RWPE1 (cell line): Measurements from ENCODE around the gene LINGO3.

Source experiments
- CTCF ChIA-PET: fragments of 350-600 bp; sonication (Branson Sonifier 250); formaldehyde crosslinking; extraction: SDS; loops from one replicate; lab custom pipeline; 2021; lab: Yijun Ruan, JAX
- POLR2A ChIA-PET: fragments of 400-600 bp; formaldehyde crosslinking; extraction: SDS; loops from one replicate; lab custom pipeline; 2020; ENCODE audit warnings: antibody characterized with exemption; ENCODE audit not compliant: low non-redundant PET; lab: Yijun Ruan, JAX
- DNase-seq: peaks from one replicate; pipeline ENCODE4 v3.0.0; 2012; ENCODE audit warnings: low spot score
- H3K27ac ChIP-seq: fragments of 450-650 bp; 2 replicates; pipeline ENCODE4 v1.5.1; 2017
- CTCF ChIP-seq: fragments of 450-650 bp; conservative IDR thresholded peaks from 2 replicates; pipeline ENCODE4 v1.5.1; 2017; ENCODE audit warnings: low read depth, mild to moderate bottlenecking

Gene LINGO3

DNA sequence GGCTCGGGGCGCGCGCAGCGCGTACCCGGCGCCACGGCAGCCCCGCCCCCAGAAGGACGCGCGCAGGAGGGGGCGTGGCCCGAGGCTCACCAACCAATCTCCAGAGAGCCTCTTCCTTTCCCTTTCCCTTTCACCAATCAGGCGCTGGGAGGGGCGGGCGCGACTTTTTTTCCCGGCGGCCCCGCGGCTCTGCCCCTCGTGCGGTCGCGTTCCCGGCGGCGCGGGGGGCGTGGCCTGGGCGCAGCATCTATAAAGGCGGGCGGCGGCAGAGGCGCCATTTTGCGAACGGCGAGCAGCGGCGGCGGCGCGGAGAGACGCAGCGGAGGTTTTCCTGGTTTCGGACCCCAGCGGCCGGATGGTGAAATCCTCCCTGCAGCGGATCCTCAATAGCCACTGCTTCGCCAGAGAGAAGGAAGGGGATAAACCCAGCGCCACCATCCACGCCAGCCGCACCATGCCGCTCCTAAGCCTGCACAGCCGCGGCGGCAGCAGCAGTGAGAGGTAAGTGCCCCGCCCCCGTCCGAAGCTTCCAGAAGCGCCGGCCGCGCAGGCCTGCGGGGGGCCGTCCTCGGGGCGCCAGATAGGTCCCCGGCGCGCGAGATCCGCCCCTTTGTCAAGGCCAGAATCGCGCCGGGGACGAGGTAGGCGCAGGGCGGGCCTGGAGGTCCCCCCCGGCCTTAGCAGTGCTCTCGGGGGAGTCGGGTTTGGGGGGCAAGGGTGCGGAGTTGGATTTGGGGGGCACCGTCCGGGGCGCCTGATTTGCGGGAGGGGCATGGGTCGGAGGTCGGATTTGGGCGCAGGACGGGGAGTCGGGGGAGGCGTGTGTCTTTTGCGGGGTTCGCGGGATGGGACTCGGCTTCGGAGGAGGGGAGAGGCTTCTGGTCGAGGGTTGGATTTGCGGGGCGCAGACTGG is 38.5 kb downstream of the LINGO3 start:
- ChIA-PET CTCF (no interaction called here), POLR2A (interaction anchor here (0.9 kb wide), 1 partner anchor 9 kb away, joined by 3 read pairs; no protein-coding TSS in a partner anchor)
- H3K27ac ChIP-seq: peak overlapping the region; percentile 94
- peak; percentile 100 for DNase-seq
- no peak for TF ChIP-seq CTCF

GRCh38 chr19:2268861-2269243 is 39.1 kb downstream of the LINGO3 start:
- no peak for DNase-seq
- peak overlapping the region; percentile 94 for H3K27ac ChIP-seq
- POLR2A ChIA-PET: no interaction called here
- CTCF ChIA-PET: no interaction called here
- no peak for TF ChIP-seq CTCF

- POLR2A ChIA-PET: no interaction called here
- CTCF ChIA-PET: no interaction called here
- TF ChIP-seq CTCF: no peak
- H3K27ac ChIP-seq: no peak overlapping the region
- no peak for DNase-seq
Measured at GRCh38 chr19:2268480-2268830, 39.5 kb downstream of the LINGO3 start.

- CTCF ChIA-PET: interaction anchor here (0.7 kb wide), 2 partner anchors 12 to 156 kb away, joined by 3 to 4 read pairs; no protein-coding TSS in a partner anchor
- no peak for DNase-seq
- TF ChIP-seq CTCF: no peak
- 0 out of 2 replicates have a peak overlapping the region, but pooled peaks have one; percentile 25 for H3K27ac ChIP-seq
- POLR2A ChIA-PET: no interaction called here
Measured at GRCh38 chr19:2266183-2266993, 41.6 kb downstream of the LINGO3 start.

- peak; percentile 34 for TF ChIP-seq CTCF
- H3K27ac ChIP-seq: no peak overlapping the region
- no peak for DNase-seq
- CTCF ChIA-PET: interaction anchor here (1.2 to 1.5 kb wide), 2 partner anchors 8 to 21 kb away, joined by 3 to 4 read pairs; no protein-coding TSS in a partner anchor
- POLR2A ChIA-PET: no interaction called here
Measured at GRCh38 chr19:2261438-2262172, 46.3 kb downstream of the LINGO3 start.
